A673 (cell line): Measurements from ENCODE around the gene NR6A1. TPM values are rescaled to one million over a fixed set of nuclear protein-coding genes. Genes with fewer than 3 reads are reported as not detected.

Experiments
- BruUV-seq: library from RNA; stranded (reverse); fragments of 400-500 nt; replicated peaks from 2 replicates; lab custom pipeline; 2021; lab: Mats Ljungman, UMichigan
- CTCF ChIA-PET: fragments of 300-600 bp; sonication (Branson Sonifier 250); formaldehyde crosslinking; loops from one replicate; lab custom pipeline; 2022; ENCODE audit warnings: antibody characterized with exemption; lab: Charles Lee
- POLR2A ChIA-PET: fragments of 300-600 bp; sonication (Branson Sonifier 250); formaldehyde crosslinking; loops from one replicate; lab custom pipeline; 2022; ENCODE audit warnings: antibody characterized with exemption; ENCODE audit not compliant: low non-redundant PET; lab: Charles Lee
- DNase-seq: peaks from one replicate; pipeline ENCODE4 v3.0.0-alpha.2; 2015; ENCODE audit warnings: low spot score
- H3K27ac ChIP-seq: fragments of 200-600 bp; sonication (generic); 2 replicates; pipeline ENCODE4 v1.5.1; 2016; ENCODE audit warnings: mixed run types, low read depth, mild to moderate bottlenecking, mixed read lengths, antibody characterized with exemption, low read length; ENCODE audit not compliant: poor library complexity, severe bottlenecking
- H3K27me3 ChIP-seq: fragments of 200-600 bp; sonication (generic); replicated peaks from 2 replicates; pipeline ENCODE4 v1.6.1; 2017; ENCODE audit warnings: mixed run types, low read depth, mild to moderate bottlenecking, mixed read lengths, antibody characterized with exemption, low read length; ENCODE audit not compliant: insufficient read depth, poor library complexity
- H3K36me3 ChIP-seq: fragments of 200-600 bp; sonication (generic); 2 replicates; pipeline ENCODE4 v1.6.1; 2016; ENCODE audit warnings: mixed run types, mild to moderate bottlenecking, mixed read lengths, antibody characterized with exemption, low read length; ENCODE audit not compliant: insufficient read depth, poor library complexity, severe bottlenecking
- H3K4me1 ChIP-seq: fragments of 200-600 bp; sonication (generic); 2 replicates; pipeline ENCODE4 v1.6.1; 2017; ENCODE audit warnings: mixed run types, mild to moderate bottlenecking, mixed read lengths, antibody characterized with exemption, low read length; ENCODE audit not compliant: insufficient read depth, poor library complexity, severe bottlenecking
- H3K4me3 ChIP-seq: fragments of 200-600 bp; sonication (generic); 2 replicates; pipeline ENCODE4 v1.5.1; 2016; ENCODE audit warnings: low read depth, mixed run types, mild to moderate bottlenecking, mixed read lengths, low read length; ENCODE audit not compliant: poor library complexity, severe bottlenecking
- H3K9me3 ChIP-seq: fragments of 200-600 bp; sonication (generic); 2 replicates; pipeline ENCODE4 v1.6.1; 2016; ENCODE audit warnings: mixed run types, low read depth, mild to moderate bottlenecking, mixed read lengths, antibody characterized with exemption, low read length; ENCODE audit not compliant: poor library complexity, severe bottlenecking
- EZH2 ChIP-seq: fragments of 200-600 bp; sonication (generic); IDR thresholded peaks from 2 replicates; pipeline ENCODE4 v1.6.1; 2017; ENCODE audit warnings: borderline replicate concordance, low read depth, mild to moderate bottlenecking, mixed read lengths, antibody characterized with exemption, low read length; ENCODE audit not compliant: poor library complexity, severe bottlenecking
- intact Hi-C: fragments of 100-400 bp; cut with micrococcal nuclease; formaldehyde crosslinking; loops from one replicate; pipeline ENCODE4 v1.10.0; 2022; ENCODE audit not compliant: unreplicated experiment
- total RNA-seq: library from RNA; stranded (reverse); gene quantifications from 2 replicates; pipeline ENCODE4 v1.2.3, GENCODE V29; 2021
- TF ChIP-seq, protein P1 (sequence below): fragments of 300-800, 200-600 bp; sonication (generic); conservative IDR thresholded peaks from 2 replicates; pipeline ENCODE4 v1.5.1; 2017; ENCODE audit warnings: low read depth, mild to moderate bottlenecking, antibody characterized with exemption, low read length, moderate library complexity, mixed read lengths

The NR6A1 gene
- total RNA-seq, 1 experiment from 2014 or later = 5.3 TPM

DNA sequence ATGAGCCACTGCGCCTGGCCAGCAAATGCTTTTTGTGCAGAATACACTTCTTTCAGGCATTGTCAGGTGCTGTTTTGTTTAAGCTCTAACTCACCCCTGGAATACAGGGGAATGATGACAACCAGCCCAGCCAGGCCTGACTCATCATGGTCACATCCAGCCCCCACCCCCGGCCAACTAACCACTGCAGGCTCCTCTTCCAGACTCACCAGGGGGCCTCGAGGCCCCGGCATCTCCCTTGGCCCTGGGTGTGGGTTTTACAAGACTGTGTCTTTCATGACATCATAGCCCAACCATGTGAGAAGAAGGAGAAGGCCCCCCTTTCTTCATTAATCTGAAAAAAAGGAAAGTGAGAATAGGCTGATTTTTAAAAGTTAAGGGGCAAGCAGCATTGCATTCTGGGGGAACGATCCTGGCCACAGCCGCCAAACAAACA lies 41.3 kb upstream of the NR6A1 start:
- Histone ChIP-seq H3K4me1 (no peaks in the 10 kb centered on the region), H3K27ac (no peak overlapping the region), H3K9me3 (no peaks in the 10 kb centered on the region), H3K27me3 (no peaks in the 10 kb centered on the region), H3K36me3 (no peaks in the 10 kb centered on the region), H3K4me3 (no peak overlapping the region)
- intact Hi-C loops = no loop called here
- CTCF ChIA-PET = no interaction called here
- TF ChIP-seq, protein P1, sequence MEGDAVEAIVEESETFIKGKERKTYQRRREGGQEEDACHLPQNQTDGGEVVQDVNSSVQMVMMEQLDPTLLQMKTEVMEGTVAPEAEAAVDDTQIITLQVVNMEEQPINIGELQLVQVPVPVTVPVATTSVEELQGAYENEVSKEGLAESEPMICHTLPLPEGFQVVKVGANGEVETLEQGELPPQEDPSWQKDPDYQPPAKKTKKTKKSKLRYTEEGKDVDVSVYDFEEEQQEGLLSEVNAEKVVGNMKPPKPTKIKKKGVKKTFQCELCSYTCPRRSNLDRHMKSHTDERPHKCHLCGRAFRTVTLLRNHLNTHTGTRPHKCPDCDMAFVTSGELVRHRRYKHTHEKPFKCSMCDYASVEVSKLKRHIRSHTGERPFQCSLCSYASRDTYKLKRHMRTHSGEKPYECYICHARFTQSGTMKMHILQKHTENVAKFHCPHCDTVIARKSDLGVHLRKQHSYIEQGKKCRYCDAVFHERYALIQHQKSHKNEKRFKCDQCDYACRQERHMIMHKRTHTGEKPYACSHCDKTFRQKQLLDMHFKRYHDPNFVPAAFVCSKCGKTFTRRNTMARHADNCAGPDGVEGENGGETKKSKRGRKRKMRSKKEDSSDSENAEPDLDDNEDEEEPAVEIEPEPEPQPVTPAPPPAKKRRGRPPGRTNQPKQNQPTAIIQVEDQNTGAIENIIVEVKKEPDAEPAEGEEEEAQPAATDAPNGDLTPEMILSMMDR = no peak
- TF ChIP-seq EZH2 = no peak
- POLR2A ChIA-PET = no interaction called here
- DNase-seq = peak; percentile 73
- no TSS peak for BruUV-seq

DNA sequence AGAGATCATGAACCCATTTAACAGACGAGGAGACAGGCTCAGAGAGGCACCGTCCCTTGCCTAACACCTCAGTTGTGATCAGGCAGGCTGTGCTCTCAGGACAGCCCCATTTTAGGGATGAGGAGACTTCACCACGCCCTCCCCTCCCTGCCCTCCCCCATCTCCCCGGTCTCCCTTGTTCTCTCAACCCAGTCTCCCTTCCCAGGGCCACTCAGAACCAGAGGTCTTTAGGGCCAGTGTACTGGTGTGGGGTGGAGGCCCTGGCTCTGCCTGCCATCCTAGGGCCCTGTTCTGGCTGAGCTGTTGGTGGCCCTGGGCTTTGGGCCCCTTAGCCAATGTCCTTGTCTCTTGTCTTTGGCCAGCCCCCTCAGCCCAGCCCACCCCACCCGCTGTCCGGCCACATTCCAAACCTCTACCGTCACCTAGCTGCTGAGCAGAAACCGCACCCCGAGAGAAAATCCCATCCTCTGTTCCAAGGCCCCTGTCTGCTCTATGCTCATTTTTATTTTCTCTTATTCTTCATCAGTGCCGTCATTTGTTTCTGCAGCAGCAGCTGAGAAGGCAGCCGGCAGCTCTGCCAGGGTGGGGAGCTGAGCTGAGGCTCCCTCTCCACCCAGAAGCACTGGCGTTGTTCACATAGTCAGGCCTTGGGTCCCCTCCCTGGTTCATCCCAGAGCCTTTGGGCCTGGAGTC lies 39.7 kb upstream of the NR6A1 start:
- POLR2A ChIA-PET = no interaction called here
- DNase-seq = no peak
- CTCF ChIA-PET = no interaction called here
- H3K27me3 ChIP-seq = no peaks in the 10 kb centered on the region
- no peak overlapping the region for H3K27ac ChIP-seq
- TF ChIP-seq, protein P1 = no peak
- TF ChIP-seq EZH2 = no peak
- no TSS peak for BruUV-seq
- no peaks in the 10 kb centered on the region for H3K36me3 ChIP-seq
- no peak overlapping the region for H3K4me3 ChIP-seq
- intact Hi-C loops = no loop called here
- H3K4me1 ChIP-seq = no peaks in the 10 kb centered on the region
- H3K9me3 ChIP-seq = no peaks in the 10 kb centered on the region

DNA sequence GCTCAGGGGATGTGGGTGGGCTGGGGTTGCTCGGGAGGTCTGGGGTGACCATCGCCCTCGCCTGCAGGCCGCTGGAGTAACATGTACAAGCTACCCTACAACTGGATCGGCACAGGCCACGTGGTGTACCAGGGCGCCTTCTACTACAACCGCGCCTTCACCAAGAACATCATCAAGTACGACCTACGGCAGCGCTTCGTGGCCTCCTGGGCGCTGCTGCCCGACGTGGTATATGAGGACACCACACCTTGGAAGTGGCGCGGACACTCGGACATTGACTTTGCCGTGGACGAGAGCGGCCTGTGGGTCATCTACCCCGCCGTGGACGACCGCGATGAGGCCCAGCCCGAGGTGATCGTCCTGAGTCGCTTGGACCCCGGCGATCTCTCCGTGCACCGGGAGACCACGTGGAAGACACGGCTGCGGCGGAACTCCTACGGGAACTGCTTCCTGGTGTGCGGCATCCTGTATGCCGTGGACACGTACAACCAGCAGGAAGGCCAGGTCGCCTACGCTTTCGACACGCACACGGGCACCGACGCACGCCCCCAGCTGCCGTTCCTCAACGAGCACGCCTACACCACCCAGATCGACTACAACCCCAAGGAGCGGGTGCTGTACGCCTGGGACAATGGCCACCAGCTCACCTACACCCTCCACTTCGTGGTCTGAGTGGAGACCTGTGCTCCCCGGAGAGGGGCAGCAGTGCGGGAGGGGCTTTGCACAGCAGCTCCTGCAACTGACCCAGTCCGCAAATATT lies 38.8 kb upstream of the NR6A1 start:
- Histone ChIP-seq H3K36me3 (no peaks in the 10 kb centered on the region), H3K9me3 (no peaks in the 10 kb centered on the region), H3K27me3 (no peaks in the 10 kb centered on the region), H3K27ac (no peak overlapping the region), H3K4me3 (no peak overlapping the region), H3K4me1 (peaks cover 5% of the 10 kb centered on the region)
- no peak for DNase-seq
- BruUV-seq = no TSS peak
- TF ChIP-seq, protein P1 = no peak
- no peak for TF ChIP-seq EZH2
- CTCF ChIA-PET = no interaction called here
- POLR2A ChIA-PET = no interaction called here
- intact Hi-C loops = no loop called here
